Measurements from ENCODE around the gene DUSP28.

GRCh38 chr2:240603081-240603835 is 43.1 kb downstream of the DUSP28 start:
- no peak for TF ChIP-seq CTCF (IDR thresholded peaks at IDR 0.05)
- no peak for TF ChIP-seq EP300 (IDR thresholded peaks at IDR 0.05)
- no peak for TF ChIP-seq POLR2A (IDR thresholded peaks at IDR 0.05)
